Fibroblast of lung (primary cell): ENCODE results near the gene ATP1B2. TPM values are rescaled to one million over a fixed set of nuclear protein-coding genes. Genes with fewer than 3 reads are reported as not detected.

Source experiments
- DNase-seq, 2 donors: peaks; one replicate each; pipeline versions ENCODE4 v3.0.0 to v3.0.0-alpha.2; 2010; ENCODE audit warnings: low read depth in 2 of 2
- H2AFZ ChIP-seq: 2 replicates; pipeline ENCODE4 v1.5.1; 2012; ENCODE audit warnings: low read length, control low read depth, inconsistent platforms
- H3K27ac ChIP-seq: 2 replicates; pipeline ENCODE4 v1.5.1; 2011; ENCODE audit warnings: low read length, control low read depth; ENCODE audit not compliant: insufficient read depth
- H3K27me3 ChIP-seq: 2 replicates; pipeline ENCODE4 v1.5.1; 2011; ENCODE audit warnings: mild to moderate bottlenecking, low read length; ENCODE audit not compliant: control insufficient read depth, insufficient read depth
- H3K36me3 ChIP-seq: 2 replicates; pipeline ENCODE4 v1.5.1; 2011; ENCODE audit warnings: low read length; ENCODE audit not compliant: control insufficient read depth, insufficient read depth
- H3K4me1 ChIP-seq: 2 replicates; pipeline ENCODE4 v1.5.1; 2011; ENCODE audit warnings: low read length; ENCODE audit not compliant: control insufficient read depth, insufficient read depth; ENCODE audit errors: extremely low read depth
- H3K4me2 ChIP-seq: 2 replicates; pipeline ENCODE4 v1.5.1; 2011; ENCODE audit warnings: low read length, control low read depth; ENCODE audit not compliant: insufficient read depth; ENCODE audit errors: extremely low read depth
- H3K4me3 ChIP-seq, 4 experiments: fragments of 200-600 bp in 1 of 4; sonication (generic) in 1 of 4; replicated peaks in 1 of 4; 2 replicates each; pipeline ENCODE4 v1.5.1; 2011 to 2016; ENCODE audit warnings: low read length in 4 of 4, low read depth in 3 of 4, mild to moderate bottlenecking in 3 of 4, control low read depth in 2 of 4, inconsistent platforms in 1 of 4, mixed read lengths in 1 of 4; ENCODE audit not compliant: insufficient read depth in 1 of 4; ENCODE audit errors: control extremely low read depth in 1 of 4
- H3K79me2 ChIP-seq: 2 replicates; pipeline ENCODE4 v1.5.1; 2012; ENCODE audit warnings: mild to moderate bottlenecking, low read length, inconsistent platforms; ENCODE audit not compliant: control insufficient read depth, insufficient read depth
- H3K9ac ChIP-seq: 2 replicates; pipeline ENCODE4 v1.5.1; 2011; ENCODE audit warnings: mild to moderate bottlenecking, low read length, control low read depth; ENCODE audit not compliant: insufficient read depth
- H3K9me3 ChIP-seq: 2 replicates; pipeline ENCODE4 v1.5.1; 2012; ENCODE audit warnings: low read depth, low read length; ENCODE audit not compliant: control insufficient read depth, insufficient read depth
- H4K20me1 ChIP-seq: 2 replicates; pipeline ENCODE4 v1.5.1; 2011; ENCODE audit warnings: low read length; ENCODE audit not compliant: control insufficient read depth, insufficient read depth; ENCODE audit errors: extremely low read depth
- EZH2 ChIP-seq: IDR thresholded peaks from 2 replicates; pipeline ENCODE4 v1.5.1; 2012; ENCODE audit warnings: low read length, control low read depth, mild to moderate bottlenecking; ENCODE audit errors: missing control alignments
- polyA plus RNA-seq, 2 donors: library from polyadenylated mRNA; depleted of rRNA in 1 of 2; stranded (reverse) in 1 of 2; unstranded in 1 of 2; fragments of >200 nt; gene quantifications; 2 replicates each; pipeline ENCODE4 v1.2.1, GENCODE V29; 2011 to 2012; ENCODE audit warnings: missing spikeins in 1 of 2
- total RNA-seq: library from RNA; depleted of rRNA; stranded (reverse); fragments of >200 nt; gene quantifications from 2 replicates; pipeline ENCODE4 v1.2.1, GENCODE V29; 2014
- TF ChIP-seq, protein P1 (sequence below), 2 donors: IDR thresholded peaks in 1 of 2; conservative IDR thresholded peaks in 1 of 2; 1 replicate in 1 of 2; 2 replicates in 1 of 2; pipeline ENCODE4 v1.5.1; 2011 to 2012; ENCODE audit warnings: low read length in 2 of 2, control low read depth in 1 of 2, inconsistent platforms in 1 of 2, low read depth in 1 of 2, mild to moderate bottlenecking in 1 of 2

ATP1B2 gene
- total and polyA plus RNA-seq, 2 donors (not counting 1 experiment from before 2014, with no cell fraction given) = 0.05 to 0.33 TPM

DNA sequence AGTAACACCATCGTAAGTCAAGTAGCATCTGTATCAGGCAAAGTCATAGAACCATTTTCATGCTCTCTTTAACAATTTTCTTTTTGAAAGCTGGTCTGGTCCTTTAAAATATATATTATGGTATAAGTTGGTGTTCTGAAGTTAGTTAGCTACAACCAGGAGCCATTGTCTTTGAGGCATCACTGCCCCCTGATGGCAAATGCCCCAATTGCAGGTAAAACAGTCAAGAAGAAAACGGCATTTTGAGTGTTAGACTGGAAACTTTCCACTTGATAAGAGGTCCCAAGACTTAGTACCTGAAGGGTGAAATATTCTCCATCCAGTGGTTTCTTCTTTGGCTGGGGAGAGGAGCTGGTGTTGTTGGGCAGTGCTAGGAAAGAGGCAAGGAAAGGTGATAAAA lies 22.5 kb downstream of the ATP1B2 start:
- Histone ChIP-seq H3K4me3 (no peak overlapping the region), H4K20me1 (no peaks in the 10 kb centered on the region), H3K4me2 (no peak overlapping the region), H3K4me1 (no peaks in the 10 kb centered on the region), H3K36me3 (peaks cover 16% of the 10 kb centered on the region), H3K27ac (no peak overlapping the region), H3K9me3 (peaks cover 1% of the 10 kb centered on the region), H3K79me2 (no peaks in the 10 kb centered on the region), H3K27me3 (no peaks in the 10 kb centered on the region), H2AFZ (no peak overlapping the region), H3K9ac (no peak overlapping the region)
- peak in 1 of 2 donors; percentile 14 for DNase-seq
- TF ChIP-seq, protein P1, sequence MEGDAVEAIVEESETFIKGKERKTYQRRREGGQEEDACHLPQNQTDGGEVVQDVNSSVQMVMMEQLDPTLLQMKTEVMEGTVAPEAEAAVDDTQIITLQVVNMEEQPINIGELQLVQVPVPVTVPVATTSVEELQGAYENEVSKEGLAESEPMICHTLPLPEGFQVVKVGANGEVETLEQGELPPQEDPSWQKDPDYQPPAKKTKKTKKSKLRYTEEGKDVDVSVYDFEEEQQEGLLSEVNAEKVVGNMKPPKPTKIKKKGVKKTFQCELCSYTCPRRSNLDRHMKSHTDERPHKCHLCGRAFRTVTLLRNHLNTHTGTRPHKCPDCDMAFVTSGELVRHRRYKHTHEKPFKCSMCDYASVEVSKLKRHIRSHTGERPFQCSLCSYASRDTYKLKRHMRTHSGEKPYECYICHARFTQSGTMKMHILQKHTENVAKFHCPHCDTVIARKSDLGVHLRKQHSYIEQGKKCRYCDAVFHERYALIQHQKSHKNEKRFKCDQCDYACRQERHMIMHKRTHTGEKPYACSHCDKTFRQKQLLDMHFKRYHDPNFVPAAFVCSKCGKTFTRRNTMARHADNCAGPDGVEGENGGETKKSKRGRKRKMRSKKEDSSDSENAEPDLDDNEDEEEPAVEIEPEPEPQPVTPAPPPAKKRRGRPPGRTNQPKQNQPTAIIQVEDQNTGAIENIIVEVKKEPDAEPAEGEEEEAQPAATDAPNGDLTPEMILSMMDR (conservative IDR thresholded peaks at IDR 0.05 in 1 of 2, IDR thresholded peaks at IDR 0.05 in 1 of 2; ENCODE audit: low read depth in 1 of 2, low read length in 2 of 2) = peak; percentile 18 to 50
- no peak for TF ChIP-seq EZH2

DNA sequence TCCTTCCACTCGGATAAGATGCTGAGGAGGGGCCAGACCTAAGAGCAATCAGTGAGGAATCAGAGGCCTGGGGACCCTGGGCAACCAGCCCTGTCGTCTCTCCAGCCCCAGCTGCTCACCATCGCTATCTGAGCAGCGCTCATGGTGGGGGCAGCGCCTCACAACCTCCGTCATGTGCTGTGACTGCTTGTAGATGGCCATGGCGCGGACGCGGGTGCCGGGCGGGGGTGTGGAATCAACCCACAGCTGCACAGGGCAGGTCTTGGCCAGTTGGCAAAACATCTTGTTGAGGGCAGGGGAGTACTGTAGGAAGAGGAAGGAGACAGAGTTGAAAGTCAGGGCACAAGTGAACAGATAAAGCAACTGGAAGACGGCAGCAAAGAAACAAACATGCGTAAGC lies 24.2 kb downstream of the ATP1B2 start:
- no peak for DNase-seq
- H3K27me3 ChIP-seq = no peaks in the 10 kb centered on the region
- no peak for TF ChIP-seq EZH2
- H3K9me3 ChIP-seq = peaks cover 1% of the 10 kb centered on the region
- H4K20me1 ChIP-seq = no peaks in the 10 kb centered on the region
- no peak overlapping the region for H3K4me2 ChIP-seq
- H3K27ac ChIP-seq = no peak overlapping the region
- H3K9ac ChIP-seq = no peak overlapping the region
- no peak overlapping the region for H2AFZ ChIP-seq
- H3K36me3 ChIP-seq = peaks cover 16% of the 10 kb centered on the region
- no peak overlapping the region for H3K4me3 ChIP-seq
- no peaks in the 10 kb centered on the region for H3K4me1 ChIP-seq
- H3K79me2 ChIP-seq = no peaks in the 10 kb centered on the region

DNA sequence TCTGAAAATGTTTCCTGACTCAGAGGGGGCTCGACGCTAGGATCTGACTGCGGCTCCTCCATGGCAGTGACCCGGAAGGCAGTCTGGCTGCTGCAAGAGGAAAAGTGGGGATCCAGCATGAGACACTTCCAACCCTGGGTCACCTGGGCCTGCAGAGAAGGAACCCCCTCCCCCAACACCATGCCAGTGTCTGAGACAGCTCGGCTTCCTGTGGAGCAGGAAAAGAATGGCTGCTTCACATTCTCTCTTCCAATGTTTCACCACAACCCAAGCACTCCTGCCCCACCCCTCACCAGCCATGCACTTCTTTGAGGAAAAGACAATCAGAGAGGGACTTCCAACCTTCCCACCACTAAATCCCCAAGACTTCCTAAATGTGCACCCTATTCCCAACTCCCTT lies 25.8 kb downstream of the ATP1B2 start:
- Histone ChIP-seq H3K4me2 (no peak overlapping the region), H3K27ac (no peak overlapping the region), H2AFZ (no peak overlapping the region), H3K9ac (no peak overlapping the region), H3K27me3 (no peaks in the 10 kb centered on the region), H3K4me1 (no peaks in the 10 kb centered on the region), H3K9me3 (peaks cover 1% of the 10 kb centered on the region), H4K20me1 (no peaks in the 10 kb centered on the region), H3K4me3 (no peak overlapping the region), H3K36me3 (peaks cover 12% of the 10 kb centered on the region), H3K79me2 (no peaks in the 10 kb centered on the region)
- no peak for TF ChIP-seq EZH2
- TF ChIP-seq, protein P1 (conservative IDR thresholded peaks at IDR 0.05 in 1 of 2, IDR thresholded peaks at IDR 0.05 in 1 of 2; ENCODE audit: low read depth in 1 of 2, low read length in 2 of 2) = no peak
- DNase-seq = no peak
